ENCODE results near the gene GUCY2D. TPM values are rescaled to one million over a fixed set of nuclear protein-coding genes. Genes with fewer than 3 reads are reported as not detected.

GUCY2D gene
- total RNA-seq, 2 donors from 2014 or later = 1.2 to 1.6 TPM

GRCh38 chr17:8002721-8003593 lies 542 bp downstream of the GUCY2D start:
- Histone ChIP-seq H3K27ac (ENCODE audit: low read depth, low read length) (no peak overlapping the region), H3K9ac (ENCODE audit: extremely low read depth, low read length, poor library complexity, severe bottlenecking) (no peak overlapping the region), H3K36me3 (ENCODE audit: control insufficient read depth, insufficient read depth, low read length) (no peaks in the 10 kb centered on the region), H3K9me3 (ENCODE audit: control insufficient read depth, low read length) (no peaks in the 10 kb centered on the region), H3K4me1 (ENCODE audit: control insufficient read depth, insufficient read depth, low read length) (no peaks in the 10 kb centered on the region), H3K4me3 (ENCODE audit: low read length) (peak overlapping the region; percentile 3), H3K27me3 (ENCODE audit: control insufficient read depth, insufficient read depth, low read length, poor library complexity, severe bottlenecking) (peaks cover 73% of the 10 kb centered on the region)
- 23 to 43% methylated on average over 41 to 92 of the region's 92 CpGs for WGBS, 2 experiments (ENCODE audit: insufficient coverage in 1 of 2, insufficient read length in 1 of 2)
- peak; percentile 70 for DNase-seq
- H3K9me3 Mint-ChIP-seq = no peaks in the 10 kb centered on the region
- no peak overlapping the region for H3K27ac Mint-ChIP-seq
- H3K4me3 Mint-ChIP-seq = peak overlapping the region; percentile 41
- peaks cover 70% of the 10 kb centered on the region for H3K27me3 Mint-ChIP-seq (ENCODE audit: insufficient read depth)
- H3K4me1 Mint-ChIP-seq = peaks cover 14% of the 10 kb centered on the region
- no peaks in the 10 kb centered on the region for H3K36me3 Mint-ChIP-seq (ENCODE audit: low read depth)
- peak; percentile 13 for TF ChIP-seq CTCF (conservative IDR thresholded peaks at IDR 0.05)

GRCh38 chr17:8003594-8004181 lies 1.3 kb downstream of the GUCY2D start:
- no peak overlapping the region for H3K4me3 ChIP-seq (ENCODE audit: low read length)
- H3K27ac Mint-ChIP-seq = no peak overlapping the region
- no peaks in the 10 kb centered on the region for H3K36me3 Mint-ChIP-seq (ENCODE audit: low read depth)
- no peaks in the 10 kb centered on the region for H3K9me3 Mint-ChIP-seq
- H3K36me3 ChIP-seq (ENCODE audit: control insufficient read depth, insufficient read depth, low read length) = no peaks in the 10 kb centered on the region
- H3K9ac ChIP-seq (ENCODE audit: extremely low read depth, low read length, poor library complexity, severe bottlenecking) = no peak overlapping the region
- H3K4me1 Mint-ChIP-seq = peaks cover 14% of the 10 kb centered on the region
- H3K4me1 ChIP-seq (ENCODE audit: control insufficient read depth, insufficient read depth, low read length) = no peaks in the 10 kb centered on the region
- peak overlapping the region; percentile 35 for H3K4me3 Mint-ChIP-seq
- H3K27me3 Mint-ChIP-seq (ENCODE audit: insufficient read depth) = peaks cover 66% of the 10 kb centered on the region
- no peaks in the 10 kb centered on the region for H3K9me3 ChIP-seq (ENCODE audit: control insufficient read depth, low read length)
- WGBS, 2 experiments (ENCODE audit: insufficient coverage in 1 of 2, insufficient read length in 1 of 2) = 82 to 85% methylated on average over 23 to 44 of the region's 44 CpGs
- no peak for TF ChIP-seq CTCF (conservative IDR thresholded peaks at IDR 0.05)
- no peak overlapping the region for H3K27ac ChIP-seq (ENCODE audit: low read depth, low read length)
- H3K27me3 ChIP-seq (ENCODE audit: control insufficient read depth, insufficient read depth, low read length, poor library complexity, severe bottlenecking) = peaks cover 70% of the 10 kb centered on the region
- peak; percentile 79 for DNase-seq

GRCh38 chr17:8004899-8005298 lies 2.5 kb downstream of the GUCY2D start:
- no peak for TF ChIP-seq CTCF (conservative IDR thresholded peaks at IDR 0.05)
- Mint-ChIP-seq H3K36me3 (ENCODE audit: low read depth) (no peaks in the 10 kb centered on the region), H3K9me3 (no peaks in the 10 kb centered on the region), H3K27ac (no peak overlapping the region), H3K4me3 (no peak overlapping the region), H3K4me1 (peaks cover 14% of the 10 kb centered on the region), H3K27me3 (ENCODE audit: insufficient read depth) (peaks cover 64% of the 10 kb centered on the region)
- Histone ChIP-seq H3K27me3 (ENCODE audit: control insufficient read depth, insufficient read depth, low read length, poor library complexity, severe bottlenecking) (peaks cover 61% of the 10 kb centered on the region), H3K36me3 (ENCODE audit: control insufficient read depth, insufficient read depth, low read length) (no peaks in the 10 kb centered on the region), H3K4me1 (ENCODE audit: control insufficient read depth, insufficient read depth, low read length) (no peaks in the 10 kb centered on the region), H3K27ac (ENCODE audit: low read depth, low read length) (no peak overlapping the region), H3K9me3 (ENCODE audit: control insufficient read depth, low read length) (no peaks in the 10 kb centered on the region), H3K9ac (ENCODE audit: extremely low read depth, low read length, poor library complexity, severe bottlenecking) (no peak overlapping the region), H3K4me3 (ENCODE audit: low read length) (no peak overlapping the region)
- no peak for DNase-seq
- 86 to 91% methylated on average over 6 of the region's 6 CpGs for WGBS, 2 experiments (ENCODE audit: insufficient coverage in 1 of 2, insufficient read length in 1 of 2)

Measured in endodermal cell (in vitro differentiated cells).